K562 (cell line): Measurements from ENCODE around the gene CBFA2T3. TPM values are rescaled to one million over a fixed set of nuclear protein-coding genes. Genes with fewer than 3 reads are reported as not detected.

ENCODE experiments used
- AFF1 ChIP-seq, 2 experiments: fragments of 450-650 bp; IDR thresholded peaks; 2 replicates each; pipeline ENCODE4 v1.6.1; 2018; ENCODE audit warnings: mild to moderate bottlenecking in 2 of 2, low read depth in 1 of 2; ENCODE audit not compliant: partially characterized antibody in 2 of 2
- BACH1 ChIP-seq: fragments of 200-800 bp; sonication (Bioruptor generic); IDR thresholded peaks from 2 replicates; pipeline ENCODE4 v1.6.1; 2016; ENCODE audit warnings: missing genetic modification characterization, missing compliant biosample characterization
- CHCHD3 ChIP-seq: fragments of 250-450 bp; sonication (Bioruptor Pico); IDR thresholded peaks from 2 replicates; pipeline ENCODE4 v2.1.2; 2022; ENCODE audit warnings: mild to moderate bottlenecking
- CREM ChIP-seq: IDR thresholded peaks from 2 replicates; pipeline ENCODE4 v1.6.1; 2014; ENCODE audit warnings: antibody characterized with exemption, low read depth
- CTCF ChIP-seq, 3 experiments: IDR thresholded peaks in 2 of 3; conservative IDR thresholded peaks in 1 of 3; 2 replicates each; pipeline ENCODE4 v1.5.1; 2011 to 2012; ENCODE audit warnings: low read length in 3 of 3, mild to moderate bottlenecking in 3 of 3, control low read depth in 2 of 3, improper control_type of control experiment in 1 of 3, inconsistent platforms in 1 of 3, low read depth in 1 of 3, mixed read lengths in 1 of 3, moderate library complexity in 1 of 3; ENCODE audit not compliant: insufficient read depth in 2 of 3
- DPF2 ChIP-seq: fragments of 450-650 bp; IDR thresholded peaks from 2 replicates; pipeline ENCODE4 v1.6.1; 2016
- LEF1 ChIP-seq: fragments of 450-650 bp; IDR thresholded peaks from 2 replicates; pipeline ENCODE4 v1.6.1; 2016; ENCODE audit warnings: mild to moderate bottlenecking
- MAFF ChIP-seq: IDR thresholded peaks from 2 replicates; pipeline ENCODE4 v1.6.1; 2012; ENCODE audit warnings: low read length, improper control_type of control experiment
- NCOA4 ChIP-seq: fragments of 450-650 bp; IDR thresholded peaks from 2 replicates; pipeline ENCODE4 v1.6.1; 2018; ENCODE audit warnings: mild to moderate bottlenecking; ENCODE audit not compliant: partially characterized antibody
- NR2F6 ChIP-seq: fragments of 450-650 bp; formaldehyde crosslinking; IDR thresholded peaks from 2 replicates; pipeline ENCODE4 v1.4.0; 2020; ENCODE audit warnings: mild to moderate bottlenecking
- POLR2AphosphoS2 ChIP-seq: IDR thresholded peaks from 2 replicates; pipeline ENCODE4 v1.6.1; 2012; ENCODE audit warnings: low read length, improper control_type of control experiment
- RBM25 ChIP-seq: fragments of 200-400 bp; formaldehyde crosslinking; IDR thresholded peaks from 2 replicates; pipeline ENCODE4 v1.6.1; 2018; ENCODE audit warnings: low read length, low read depth, moderate library complexity; ENCODE audit not compliant: severe bottlenecking
- SPI1 ChIP-seq: IDR thresholded peaks from 2 replicates; pipeline ENCODE4 v1.6.1; 2011; ENCODE audit warnings: low read depth, low read length, control low read depth, borderline replicate concordance
- SRF ChIP-seq, 2 experiments: fragments of 250-450, 450-650 bp in 1 of 2; sonication (Bioruptor Pico) in 1 of 2; sonication (generic) in 1 of 2; formaldehyde crosslinking; IDR thresholded peaks; 2 replicates each; pipeline versions ENCODE4 v1.5.0 to v1.5.1; 2020 to 2022; ENCODE audit warnings: mild to moderate bottlenecking in 1 of 2, missing genetic modification reagents in 1 of 2
- THAP12 ChIP-seq: fragments of 250-450 bp; sonication (Bioruptor Pico); IDR thresholded peaks from 2 replicates; pipeline ENCODE4 v1.9.0; 2021; ENCODE audit warnings: mild to moderate bottlenecking, inconsistent platforms
- USF2 ChIP-seq: sonication (generic); formaldehyde crosslinking; IDR thresholded peaks from 2 replicates; pipeline ENCODE4 v1.5.0; 2020; ENCODE audit warnings: missing genetic modification reagents
- YBX1 ChIP-seq: fragments of 450-650 bp; IDR thresholded peaks from 2 replicates; pipeline ENCODE4 v1.7.1; 2016; ENCODE audit warnings: mild to moderate bottlenecking
- ZNF311 ChIP-seq: fragments of 250-450 bp; sonication (Bioruptor Pico); IDR thresholded peaks from 2 replicates; pipeline ENCODE4 v1.4.0; 2020; ENCODE audit warnings: mild to moderate bottlenecking, moderate library complexity
- ZNF347 ChIP-seq: fragments of 450-650 bp; formaldehyde crosslinking; IDR thresholded peaks from 2 replicates; pipeline ENCODE4 v1.4.0; 2020; ENCODE audit warnings: low read depth, mild to moderate bottlenecking, moderate library complexity
- polyA plus RNA-seq, 8 experiments: library from polyadenylated mRNA; depleted of rRNA in 4 of 8; stranded (reverse) in 5 of 8; unstranded in 3 of 8; fragments of >200 nt; fragmentation: Nextera tagmentation in 2 of 8; fragmentation: Illumina TruSeq in 1 of 8; extraction: Ambion mirVana in 2 of 8; extraction: Trizol in 1 of 8; gene quantifications; 2 replicates each; pipeline versions ENCODE4 v1.2.1 to v1.2.3, GENCODE V29; 2011 to 2014; ENCODE audit warnings: inconsistent platforms in 1 of 8, missing spikeins in 1 of 8
- total RNA-seq, 7 experiments: library from RNA; depleted of rRNA in 6 of 7; stranded (reverse); fragments of >200 nt in 6 of 7; fragmentation: Illumina TruSeq in 2 of 7; extraction: Trizol in 2 of 7; gene quantifications; 2 replicates each; pipeline versions ENCODE4 v1.2.1 to v1.2.3, GENCODE V29; 2011 to 2021; ENCODE audit warnings: low replicate concordance in 1 of 7

The CBFA2T3 gene
- total and polyA plus RNA-seq, 9 of the 15 experiments (the other 6 are each of a cell fraction or from before 2014, with no cell fraction given) = 2.3 to 145 (median 6.7) TPM

- TF ChIP-seq CTCF (IDR thresholded peaks at IDR 0.05 in 2 of 3, conservative IDR thresholded peaks at IDR 0.05 in 1 of 3; ENCODE audit: insufficient read depth in 2 of 3, low read depth in 1 of 3, low read length in 3 of 3) (no peak), USF2 (CRISPR knock-in tag) (no peak), THAP12 (CRISPR knock-in tag) (no peak), BACH1 (peak; percentile 94), NR2F6 (CRISPR knock-in tag) (no peak), CHCHD3 (CRISPR knock-in tag) (no peak), MAFF (peak; percentile 98), DPF2 (peak; percentile 79; the same call in 1 of the 2 replicates), POLR2AphosphoS2 (no peak), AFF1 (IDR thresholded peaks at IDR 0.05; ENCODE audit: low read depth in 1 of 2, partially characterized antibody in 2 of 2) (peak in 1 of 2 experiments; percentile 64), NCOA4 (no peak), SPI1 (no peak), ZNF347 (no peak), YBX1 (no peak), RBM25 (no peak), ZNF311 (CRISPR knock-in tag) (no peak), LEF1 (peak; percentile 49; the same call in 1 of the 2 replicates), SRF (CRISPR knock-in tag; IDR thresholded peaks at IDR 0.05) (peak; percentile 19 to 28; a peak in 1 of 4 replicates), CREM (no peak)
These were observed 43.3 kb upstream of the CBFA2T3 start (continued) for GRCh38 chr16:89020068-89020924.
